C4-2B (cell line): ENCODE data around the gene ANKRD31.

Experiments used
- CTCF ChIP-seq: fragments of 450-650 bp; conservative IDR thresholded peaks from 2 replicates; pipeline ENCODE4 v1.5.1; 2017; ENCODE audit warnings: mild to moderate bottlenecking
- ZFX ChIP-seq: fragments of 450-650 bp; IDR thresholded peaks from 2 replicates; pipeline ENCODE4 v1.6.1; 2017

GRCh38 chr5:75243510-75243909 lies 6.8 kb upstream of the ANKRD31 start:
- TF ChIP-seq CTCF (no peak), ZFX (no peak)
